HepG2 (cell line): Measurements from ENCODE around the gene GABRG3.

Source experiments
- EZH2 ChIP-seq: conservative IDR thresholded peaks from 2 replicates; pipeline ENCODE4 v1.6.1; 2012; ENCODE audit warnings: mild to moderate bottlenecking, low read depth, low read length, moderate library complexity
- IRF2 ChIP-seq: IDR thresholded peaks from 2 replicates; pipeline ENCODE4 v1.6.1; 2018; ENCODE audit warnings: missing genetic modification reagents, missing compliant biosample characterization
- MEIS1 ChIP-seq: sonication (generic); formaldehyde crosslinking; IDR thresholded peaks from 2 replicates; pipeline ENCODE4 v1.9.0; 2021; ENCODE audit warnings: mild to moderate bottlenecking, missing genetic modification reagents, moderate library complexity, borderline replicate concordance
- REPIN1 ChIP-seq: sonication (generic); formaldehyde crosslinking; IDR thresholded peaks from 2 replicates; pipeline ENCODE4 v1.8.0; 2022; ENCODE audit warnings: missing genetic modification reagents, low read depth, mild to moderate bottlenecking, borderline replicate concordance
- ZNF407 ChIP-seq: sonication (generic); formaldehyde crosslinking; IDR thresholded peaks from one replicate; pipeline ENCODE4 v1.5.1; 2020; ENCODE audit warnings: mild to moderate bottlenecking, missing genetic modification reagents; ENCODE audit errors: not compliant biosample characterization
- TF ChIP-seq, protein P1 (sequence below): fragments of 450-650 bp; IDR thresholded peaks from 2 replicates; pipeline ENCODE4 v1.6.1; 2016

- TF ChIP-seq MEIS1, result no peak
- no peak for TF ChIP-seq REPIN1
- no peak for TF ChIP-seq IRF2 (CRISPR knock-in tag)
- no peak for TF ChIP-seq ZNF407 (CRISPR knock-in tag)
- no peak for TF ChIP-seq EZH2
- TF ChIP-seq, protein P1, sequence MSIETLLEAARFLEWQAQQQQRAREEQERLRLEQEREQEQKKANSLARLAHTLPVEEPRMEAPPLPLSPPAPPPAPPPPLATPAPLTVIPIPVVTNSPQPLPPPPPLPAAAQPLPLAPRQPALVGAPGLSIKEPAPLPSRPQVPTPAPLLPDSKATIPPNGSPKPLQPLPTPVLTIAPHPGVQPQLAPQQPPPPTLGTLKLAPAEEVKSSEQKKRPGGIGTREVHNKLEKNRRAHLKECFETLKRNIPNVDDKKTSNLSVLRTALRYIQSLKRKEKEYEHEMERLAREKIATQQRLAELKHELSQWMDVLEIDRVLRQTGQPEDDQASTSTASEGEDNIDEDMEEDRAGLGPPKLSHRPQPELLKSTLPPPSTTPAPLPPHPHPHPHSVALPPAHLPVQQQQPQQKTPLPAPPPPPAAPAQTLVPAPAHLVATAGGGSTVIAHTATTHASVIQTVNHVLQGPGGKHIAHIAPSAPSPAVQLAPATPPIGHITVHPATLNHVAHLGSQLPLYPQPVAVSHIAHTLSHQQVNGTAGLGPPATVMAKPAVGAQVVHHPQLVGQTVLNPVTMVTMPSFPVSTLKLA, result no peak
These were observed 247.4 kb downstream of the GABRG3 start for GRCh38 chr15:27218426-27218825.
